ENCODE data around the gene SLC2A11.

DNA sequence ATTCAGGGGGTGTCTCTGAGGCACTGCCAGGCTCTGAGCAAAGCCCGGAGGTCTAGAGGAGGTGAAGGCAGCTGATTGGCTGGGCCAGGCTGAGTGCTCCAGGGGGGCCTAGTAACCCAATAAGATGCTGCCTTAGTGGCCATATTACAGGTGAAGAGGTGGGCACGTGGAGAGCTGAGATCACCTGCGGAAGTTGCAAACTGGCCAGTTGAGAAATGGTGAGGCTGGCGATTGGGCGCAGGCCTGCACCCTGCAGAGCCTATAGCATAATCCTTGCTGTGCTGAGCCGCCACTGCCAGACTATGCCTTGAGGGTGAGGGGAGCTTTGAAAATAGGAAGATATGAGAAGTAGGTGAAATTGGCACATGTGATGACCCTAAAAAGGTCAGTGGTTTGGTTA, 40.5 kb upstream of the SLC2A11 start:
- TF ChIP-seq, protein P1, sequence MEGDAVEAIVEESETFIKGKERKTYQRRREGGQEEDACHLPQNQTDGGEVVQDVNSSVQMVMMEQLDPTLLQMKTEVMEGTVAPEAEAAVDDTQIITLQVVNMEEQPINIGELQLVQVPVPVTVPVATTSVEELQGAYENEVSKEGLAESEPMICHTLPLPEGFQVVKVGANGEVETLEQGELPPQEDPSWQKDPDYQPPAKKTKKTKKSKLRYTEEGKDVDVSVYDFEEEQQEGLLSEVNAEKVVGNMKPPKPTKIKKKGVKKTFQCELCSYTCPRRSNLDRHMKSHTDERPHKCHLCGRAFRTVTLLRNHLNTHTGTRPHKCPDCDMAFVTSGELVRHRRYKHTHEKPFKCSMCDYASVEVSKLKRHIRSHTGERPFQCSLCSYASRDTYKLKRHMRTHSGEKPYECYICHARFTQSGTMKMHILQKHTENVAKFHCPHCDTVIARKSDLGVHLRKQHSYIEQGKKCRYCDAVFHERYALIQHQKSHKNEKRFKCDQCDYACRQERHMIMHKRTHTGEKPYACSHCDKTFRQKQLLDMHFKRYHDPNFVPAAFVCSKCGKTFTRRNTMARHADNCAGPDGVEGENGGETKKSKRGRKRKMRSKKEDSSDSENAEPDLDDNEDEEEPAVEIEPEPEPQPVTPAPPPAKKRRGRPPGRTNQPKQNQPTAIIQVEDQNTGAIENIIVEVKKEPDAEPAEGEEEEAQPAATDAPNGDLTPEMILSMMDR (IDR thresholded peaks at IDR 0.05): no peak
- no peak for TF ChIP-seq POLR2A (IDR thresholded peaks at IDR 0.05)
